OCI-LY1 (cell line): Measurements from ENCODE around the gene S100A11.

Source experiments
- H2AFZ ChIP-seq: fragments of 200-600 bp; sonication (generic), shearing (Covaris generic); 2 replicates; pipeline ENCODE4 v1.6.0; 2014; ENCODE audit warnings: antibody characterized with exemption, mild to moderate bottlenecking, low read length
- H3F3A ChIP-seq: fragments of 200-600 bp; sonication (generic), shearing (Covaris generic); 2 replicates; pipeline ENCODE4 v1.6.0; 2014; ENCODE audit warnings: mild to moderate bottlenecking, antibody characterized with exemption, low read length, moderate library complexity; ENCODE audit not compliant: insufficient read depth
- H3K27ac ChIP-seq: fragments of 200-600 bp; sonication (generic); 2 replicates; pipeline ENCODE4 v1.5.1; 2014; ENCODE audit warnings: low read length, mixed run types, mild to moderate bottlenecking, low read depth; ENCODE audit not compliant: poor library complexity, severe bottlenecking
- H3K27me3 ChIP-seq: fragments of 200-600 bp; sonication (generic); 2 replicates; pipeline ENCODE4 v1.6.0; 2014; ENCODE audit warnings: antibody characterized with exemption, mild to moderate bottlenecking, low read length, moderate library complexity; ENCODE audit not compliant: insufficient read depth
- H3K36me3 ChIP-seq: fragments of 200-600 bp; sonication (generic); 2 replicates; pipeline ENCODE4 v1.6.1; 2014; ENCODE audit warnings: mild to moderate bottlenecking, antibody characterized with exemption, low read length, moderate library complexity, mixed read lengths; ENCODE audit not compliant: insufficient read depth
- H3K4me1 ChIP-seq: fragments of 200-600 bp; sonication (generic); 2 replicates; pipeline ENCODE4 v1.5.1; 2014; ENCODE audit warnings: mild to moderate bottlenecking, low read length, moderate library complexity; ENCODE audit not compliant: insufficient read depth, severe bottlenecking
- H3K4me2 ChIP-seq: fragments of 200-600 bp; sonication (generic), shearing (Covaris generic); 2 replicates; pipeline ENCODE4 v1.6.1; 2014; ENCODE audit warnings: low read length
- H3K4me3 ChIP-seq: fragments of 200-600 bp; sonication (generic); 2 replicates; pipeline ENCODE4 v1.5.1; 2014; ENCODE audit warnings: low read length, low read depth, mild to moderate bottlenecking, mixed read lengths; ENCODE audit not compliant: poor library complexity, severe bottlenecking
- H3K79me2 ChIP-seq: fragments of 200-600 bp; shearing (Covaris generic); 2 replicates; pipeline ENCODE4 v1.6.1; 2016; ENCODE audit warnings: mixed run types, low read length, mixed read lengths; ENCODE audit not compliant: insufficient read depth
- H3K9ac ChIP-seq: fragments of 200-600 bp; sonication (generic), shearing (Covaris generic); 2 replicates; pipeline ENCODE4 v1.6.1; 2014; ENCODE audit warnings: mild to moderate bottlenecking, low read length, mixed read lengths
- H3K9me2 ChIP-seq: fragments of 200-600 bp; sonication (generic), shearing (Covaris generic); 2 replicates; pipeline ENCODE4 v1.6.1; 2014; ENCODE audit warnings: low read depth, mild to moderate bottlenecking, low read length, mixed read lengths
- H3K9me3 ChIP-seq: fragments of 200-600 bp; shearing (Covaris generic); 2 replicates; pipeline ENCODE4 v1.6.1; 2014; ENCODE audit warnings: low read length, mixed read lengths
- H4K20me1 ChIP-seq: fragments of 200-600 bp; sonication (generic), shearing (Covaris generic); 2 replicates; pipeline ENCODE4 v1.6.0; 2016; ENCODE audit warnings: mild to moderate bottlenecking, low read length; ENCODE audit not compliant: insufficient read depth
- EZH2 ChIP-seq: fragments of 200-600 bp; sonication (generic), shearing (Covaris generic); IDR thresholded peaks from 2 replicates; pipeline ENCODE4 v1.8.0; 2017; ENCODE audit warnings: borderline replicate concordance, mixed run types, mild to moderate bottlenecking, antibody characterized with exemption, low read length, moderate library complexity, mixed read lengths
- TF ChIP-seq, protein P1 (sequence below): fragments of 200-600 bp; sonication (generic), shearing (Covaris generic); IDR thresholded peaks from 2 replicates; pipeline ENCODE4 v1.5.1; 2017; ENCODE audit warnings: mild to moderate bottlenecking, antibody characterized with exemption, low read length, moderate library complexity, mixed read lengths

S100A11 gene

DNA sequence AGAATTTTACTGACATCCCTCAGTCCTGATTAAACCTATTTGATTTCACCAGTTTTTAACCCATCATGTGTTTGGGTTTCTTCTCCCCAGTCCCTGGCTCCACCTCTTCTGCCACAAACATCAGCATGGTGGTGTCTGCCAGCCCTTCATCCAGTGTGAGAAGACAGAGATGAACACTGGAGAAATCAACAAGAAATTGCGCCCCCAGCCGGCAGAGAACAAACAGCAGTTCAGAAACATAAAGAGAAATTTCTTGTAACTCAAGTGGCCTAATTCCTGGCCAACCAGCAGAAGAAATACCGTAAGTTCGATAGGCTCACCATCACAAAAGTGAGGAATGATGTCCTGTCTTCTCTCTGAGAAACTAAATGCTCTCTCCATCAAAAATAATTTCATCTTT lies 18.3 kb downstream of the S100A11 start:
- H3K9me2 ChIP-seq: no peaks in the 10 kb centered on the region
- no peaks in the 10 kb centered on the region for H3K36me3 ChIP-seq
- no peaks in the 10 kb centered on the region for H3K79me2 ChIP-seq
- H4K20me1 ChIP-seq: no peaks in the 10 kb centered on the region
- no peak overlapping the region for H3K9ac ChIP-seq
- no peak for TF ChIP-seq EZH2
- TF ChIP-seq, protein P1, sequence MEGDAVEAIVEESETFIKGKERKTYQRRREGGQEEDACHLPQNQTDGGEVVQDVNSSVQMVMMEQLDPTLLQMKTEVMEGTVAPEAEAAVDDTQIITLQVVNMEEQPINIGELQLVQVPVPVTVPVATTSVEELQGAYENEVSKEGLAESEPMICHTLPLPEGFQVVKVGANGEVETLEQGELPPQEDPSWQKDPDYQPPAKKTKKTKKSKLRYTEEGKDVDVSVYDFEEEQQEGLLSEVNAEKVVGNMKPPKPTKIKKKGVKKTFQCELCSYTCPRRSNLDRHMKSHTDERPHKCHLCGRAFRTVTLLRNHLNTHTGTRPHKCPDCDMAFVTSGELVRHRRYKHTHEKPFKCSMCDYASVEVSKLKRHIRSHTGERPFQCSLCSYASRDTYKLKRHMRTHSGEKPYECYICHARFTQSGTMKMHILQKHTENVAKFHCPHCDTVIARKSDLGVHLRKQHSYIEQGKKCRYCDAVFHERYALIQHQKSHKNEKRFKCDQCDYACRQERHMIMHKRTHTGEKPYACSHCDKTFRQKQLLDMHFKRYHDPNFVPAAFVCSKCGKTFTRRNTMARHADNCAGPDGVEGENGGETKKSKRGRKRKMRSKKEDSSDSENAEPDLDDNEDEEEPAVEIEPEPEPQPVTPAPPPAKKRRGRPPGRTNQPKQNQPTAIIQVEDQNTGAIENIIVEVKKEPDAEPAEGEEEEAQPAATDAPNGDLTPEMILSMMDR: peak; percentile 60
- H2AFZ ChIP-seq: no peak overlapping the region
- no peak overlapping the region for H3K4me2 ChIP-seq
- no peaks in the 10 kb centered on the region for H3K9me3 ChIP-seq
- H3K4me1 ChIP-seq: no peaks in the 10 kb centered on the region
- no peak overlapping the region for H3K27ac ChIP-seq
- H3F3A ChIP-seq: no peaks in the 10 kb centered on the region
- no peak overlapping the region for H3K4me3 ChIP-seq
- no peaks in the 10 kb centered on the region for H3K27me3 ChIP-seq

DNA sequence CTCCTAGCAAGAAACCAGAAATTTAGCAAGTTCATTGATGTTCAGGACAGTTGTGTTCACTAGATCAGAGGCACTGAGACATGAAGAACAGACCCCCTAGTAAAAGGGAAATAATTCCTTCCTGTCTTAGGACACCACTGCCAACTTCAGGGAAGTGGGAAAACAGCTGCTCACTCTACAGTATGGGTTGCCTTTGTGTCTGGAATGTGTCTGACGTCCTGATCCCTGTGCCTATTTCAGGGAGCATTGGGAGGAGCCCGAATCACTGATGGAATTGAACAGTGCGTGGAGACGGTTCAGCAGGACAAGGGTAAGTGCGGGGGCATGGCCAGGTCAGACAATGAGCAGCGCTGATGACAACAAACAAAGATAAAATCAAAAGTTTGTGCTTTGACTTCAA lies 21.0 kb downstream of the S100A11 start:
- Histone ChIP-seq H3K36me3 (no peaks in the 10 kb centered on the region), H3F3A (no peaks in the 10 kb centered on the region), H3K4me2 (no peak overlapping the region), H3K4me3 (no peak overlapping the region), H4K20me1 (no peaks in the 10 kb centered on the region), H3K9ac (no peak overlapping the region), H3K9me3 (no peaks in the 10 kb centered on the region), H3K27me3 (no peaks in the 10 kb centered on the region), H3K9me2 (no peaks in the 10 kb centered on the region), H3K27ac (no peak overlapping the region), H2AFZ (no peak overlapping the region), H3K79me2 (no peaks in the 10 kb centered on the region), H3K4me1 (no peaks in the 10 kb centered on the region)
- TF ChIP-seq, protein P1: no peak

GRCh38 chr1:152014943-152015342 lies 21.9 kb downstream of the S100A11 start:
- Histone ChIP-seq H2AFZ (no peak overlapping the region), H3F3A (no peaks in the 10 kb centered on the region), H3K36me3 (no peaks in the 10 kb centered on the region), H3K4me3 (no peak overlapping the region), H3K27ac (no peak overlapping the region), H3K9ac (no peak overlapping the region), H3K9me3 (no peaks in the 10 kb centered on the region), H3K27me3 (no peaks in the 10 kb centered on the region), H3K9me2 (no peaks in the 10 kb centered on the region), H3K79me2 (no peaks in the 10 kb centered on the region), H4K20me1 (no peaks in the 10 kb centered on the region), H3K4me1 (no peaks in the 10 kb centered on the region), H3K4me2 (no peak overlapping the region)
- TF ChIP-seq, protein P1: no peak
- TF ChIP-seq EZH2: no peak
